Left renal cortex interstitium (tissue), 4 donors: ENCODE data around the gene CGNL1. TPM values are rescaled to one million over a fixed set of nuclear protein-coding genes. Genes with fewer than 3 reads are reported as not detected.

Experiments used
- DNase-seq, 4 donors: peaks; one replicate each; pipeline ENCODE4 v3.0.0-alpha.2; 2013; ENCODE audit warnings: low read depth in 4 of 4, low spot score in 2 of 4, missing footprints in 1 of 4
- polyA plus RNA-seq, 4 donors: library from polyadenylated mRNA; unstranded; fragments of 120-200 nt; gene quantifications; one replicate each; pipeline ENCODE4 v1.2.1, GENCODE V29; 2013; ENCODE audit not compliant: insufficient read length in 4 of 4

Gene CGNL1
- polyA plus RNA-seq, 4 donors: 59.7 to 67.1 (median 62.9) TPM

GRCh38 chr15:57384024-57384423 is 7.7 kb downstream of the CGNL1 start:
- DNase-seq: no peak

- DNase-seq: no peak
These were observed 8.5 kb downstream of the CGNL1 start for GRCh38 chr15:57384816-57385215.

GRCh38 chr15:57385923-57386390 is 9.7 kb downstream of the CGNL1 start:
- no peak for DNase-seq

GRCh38 chr15:57386976-57387375 is 10.7 kb downstream of the CGNL1 start:
- no peak for DNase-seq

- no peak for DNase-seq
These were observed 11.3 kb downstream of the CGNL1 start for GRCh38 chr15:57387564-57388076.

- DNase-seq: no peak
These were observed 12.2 kb downstream of the CGNL1 start for GRCh38 chr15:57388464-57388863.

- DNase-seq: no peak
These were observed 13.7 kb downstream of the CGNL1 start for GRCh38 chr15:57389991-57390390.

GRCh38 chr15:57390583-57390982 is 14.3 kb downstream of the CGNL1 start:
- no peak for DNase-seq

- no peak for DNase-seq
These were observed 15.2 kb downstream of the CGNL1 start for GRCh38 chr15:57391537-57391936.

- no peak for DNase-seq
These were observed 16.8 kb downstream of the CGNL1 start for GRCh38 chr15:57393061-57393460.

GRCh38 chr15:57395292-57395691 is 19.0 kb downstream of the CGNL1 start:
- no peak for DNase-seq

- no peak for DNase-seq
These were observed 22.0 kb downstream of the CGNL1 start for GRCh38 chr15:57398336-57398735.

- DNase-seq: no peak
These were observed 25.2 kb downstream of the CGNL1 start for GRCh38 chr15:57401546-57401945.

GRCh38 chr15:57403017-57403416 is 26.7 kb downstream of the CGNL1 start:
- no peak for DNase-seq

GRCh38 chr15:57403566-57404325 is 27.4 kb downstream of the CGNL1 start:
- no peak for DNase-seq

GRCh38 chr15:57405133-57405532 is 28.8 kb downstream of the CGNL1 start:
- DNase-seq: no peak

GRCh38 chr15:57406062-57406772 is 29.9 kb downstream of the CGNL1 start:
- no peak for DNase-seq

GRCh38 chr15:57410373-57410772 is 34.1 kb downstream of the CGNL1 start:
- DNase-seq: no peak

- no peak for DNase-seq
These were observed 35.9 kb downstream of the CGNL1 start for GRCh38 chr15:57411945-57412768.

- DNase-seq: no peak
These were observed 39.3 kb downstream of the CGNL1 start for GRCh38 chr15:57415602-57416001.

GRCh38 chr15:57418635-57419034 is 42.3 kb downstream of the CGNL1 start:
- DNase-seq: no peak
